ENCODE data around the gene DNAJC12. TPM values are rescaled to one million over a fixed set of nuclear protein-coding genes. Genes with fewer than 3 reads are reported as not detected.
"Not testable (repeated sequence)": the region's sequence is repeated elsewhere in the genome, so short reads cannot be mapped to it uniquely, and the experiment has no call there.

Gene DNAJC12
- total RNA-seq, result 1 to 10 TPM; 1.3 to 5.2 (median 2.6) TPM

DNA sequence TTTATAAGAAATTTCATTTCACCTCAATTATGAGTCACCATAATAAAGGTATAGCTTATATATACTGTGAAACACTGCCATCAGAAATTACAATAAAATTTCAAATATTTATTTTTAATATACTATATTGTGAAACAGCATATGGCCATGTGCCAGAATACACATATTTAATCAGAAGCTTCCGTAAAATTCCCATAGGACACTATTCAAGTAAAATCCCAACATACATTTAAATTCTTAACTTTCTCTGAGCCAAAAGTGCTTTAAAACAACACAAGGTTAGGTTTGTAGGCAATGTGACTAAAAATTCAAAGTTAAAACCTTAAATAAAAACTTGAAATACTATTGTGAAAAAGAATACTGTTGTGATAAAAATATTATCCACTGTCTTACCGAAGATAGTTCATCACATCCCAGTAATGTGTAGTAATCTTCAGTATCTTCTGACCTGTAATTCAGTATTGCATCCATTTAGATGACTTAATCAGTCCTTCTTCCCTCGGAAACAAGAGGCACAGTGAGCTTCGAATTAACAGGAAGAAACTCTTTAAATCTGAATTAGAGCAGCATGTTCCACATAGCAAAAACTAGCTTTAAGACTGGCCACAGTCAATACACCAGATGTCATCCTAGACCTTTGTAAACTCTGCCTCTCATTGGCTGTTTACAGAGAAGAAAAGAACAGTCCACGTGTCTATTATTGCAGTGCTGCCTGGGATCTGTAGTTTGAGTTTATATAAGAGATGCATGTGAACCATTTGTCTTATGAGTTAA, at the start of gene DNAJC12:
DNAJC12 (minus strand) TSS at position 648 of the 774 bp plus-strand sequence; CDS start at position 471, 177 bp downstream.
- no peak for DNase-seq (ENCODE audit: low spot score)
- ATAC-seq (ENCODE audit: low FRiP score), result peak; percentile 66
- TF ChIP-seq, protein P1, sequence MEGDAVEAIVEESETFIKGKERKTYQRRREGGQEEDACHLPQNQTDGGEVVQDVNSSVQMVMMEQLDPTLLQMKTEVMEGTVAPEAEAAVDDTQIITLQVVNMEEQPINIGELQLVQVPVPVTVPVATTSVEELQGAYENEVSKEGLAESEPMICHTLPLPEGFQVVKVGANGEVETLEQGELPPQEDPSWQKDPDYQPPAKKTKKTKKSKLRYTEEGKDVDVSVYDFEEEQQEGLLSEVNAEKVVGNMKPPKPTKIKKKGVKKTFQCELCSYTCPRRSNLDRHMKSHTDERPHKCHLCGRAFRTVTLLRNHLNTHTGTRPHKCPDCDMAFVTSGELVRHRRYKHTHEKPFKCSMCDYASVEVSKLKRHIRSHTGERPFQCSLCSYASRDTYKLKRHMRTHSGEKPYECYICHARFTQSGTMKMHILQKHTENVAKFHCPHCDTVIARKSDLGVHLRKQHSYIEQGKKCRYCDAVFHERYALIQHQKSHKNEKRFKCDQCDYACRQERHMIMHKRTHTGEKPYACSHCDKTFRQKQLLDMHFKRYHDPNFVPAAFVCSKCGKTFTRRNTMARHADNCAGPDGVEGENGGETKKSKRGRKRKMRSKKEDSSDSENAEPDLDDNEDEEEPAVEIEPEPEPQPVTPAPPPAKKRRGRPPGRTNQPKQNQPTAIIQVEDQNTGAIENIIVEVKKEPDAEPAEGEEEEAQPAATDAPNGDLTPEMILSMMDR (IDR thresholded peaks at IDR 0.05), result no peak

DNA sequence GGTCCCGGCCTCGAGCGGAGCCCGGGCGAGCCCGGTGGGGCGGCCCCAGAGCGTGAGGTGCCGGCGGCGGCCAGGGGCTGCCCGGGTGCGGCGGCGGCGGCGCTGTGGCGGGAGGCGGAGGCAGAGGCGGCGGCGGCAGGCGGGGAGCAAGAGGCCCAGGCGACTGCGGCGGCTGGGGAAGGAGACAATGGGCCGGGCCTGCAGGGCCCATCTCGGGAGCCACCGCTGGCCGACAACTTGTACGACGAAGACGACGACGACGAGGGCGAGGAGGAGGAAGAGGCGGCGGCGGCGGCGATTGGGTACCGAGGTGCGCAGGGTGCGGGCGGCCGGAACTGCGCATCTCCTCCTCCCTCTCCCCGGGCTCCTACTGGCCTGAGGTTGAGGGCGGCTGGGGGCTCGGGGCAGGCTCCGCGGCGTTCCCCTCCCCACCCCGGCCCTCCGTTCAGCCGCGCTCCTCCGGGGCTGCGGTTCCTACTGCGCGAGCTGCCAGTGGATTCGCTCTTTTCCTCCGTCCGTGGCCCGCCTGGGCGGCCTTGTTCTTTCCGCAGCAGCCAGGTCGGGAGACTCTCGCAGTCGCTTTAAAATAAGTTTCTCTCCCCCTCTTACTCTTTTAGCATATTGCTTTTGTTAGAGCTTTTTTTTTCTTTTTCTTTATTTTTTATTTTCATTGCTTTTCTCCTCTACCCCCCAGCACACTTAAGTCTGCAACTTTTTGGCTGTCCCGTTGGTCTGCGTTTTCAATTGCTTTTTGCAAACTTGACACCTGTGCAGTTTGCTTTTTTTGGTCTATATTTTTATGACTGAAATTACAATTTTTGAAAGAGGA, 47.1 kb upstream of the DNAJC12 start:
- ATAC-seq (ENCODE audit: low FRiP score) (peak; percentile 76), DNase-seq (ENCODE audit: low spot score) (peak; percentile 27)
- TF ChIP-seq, protein P1 (IDR thresholded peaks at IDR 0.05), result no peak

DNA sequence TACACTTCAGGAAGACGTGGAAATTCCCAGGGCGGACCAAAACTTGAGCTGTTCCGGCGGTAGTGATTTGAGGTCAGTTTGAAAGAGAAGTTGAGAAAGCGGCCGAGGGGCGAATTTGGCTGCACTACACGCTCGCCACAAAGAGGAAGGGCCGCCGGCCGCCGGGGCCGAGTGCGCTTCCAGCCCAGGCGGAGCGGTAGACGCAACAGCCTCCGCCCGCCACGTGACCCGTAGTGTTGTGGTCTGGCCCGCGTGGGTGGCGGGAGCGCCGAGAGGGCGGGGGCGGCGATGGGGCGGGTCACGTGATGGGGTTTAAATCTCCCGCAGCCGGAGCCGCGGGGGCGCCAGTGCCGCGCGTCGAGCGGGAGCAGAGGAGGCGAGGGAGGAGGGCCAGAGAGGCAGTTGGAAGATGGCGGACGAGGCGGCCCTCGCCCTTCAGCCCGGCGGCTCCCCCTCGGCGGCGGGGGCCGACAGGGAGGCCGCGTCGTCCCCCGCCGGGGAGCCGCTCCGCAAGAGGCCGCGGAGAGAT, 46.4 kb upstream of the DNAJC12 start, which contains the start of gene SIRT1:
SIRT1 (plus strand) TSS at position 344 of the 529 bp plus-strand sequence; CDS start at position 410, 66 bp downstream.
- DNase-seq (ENCODE audit: low spot score) (peak; percentile 93), ATAC-seq (ENCODE audit: low FRiP score) (peak; percentile 95)
- TF ChIP-seq, protein P1 (IDR thresholded peaks at IDR 0.05), result no peak

DNA sequence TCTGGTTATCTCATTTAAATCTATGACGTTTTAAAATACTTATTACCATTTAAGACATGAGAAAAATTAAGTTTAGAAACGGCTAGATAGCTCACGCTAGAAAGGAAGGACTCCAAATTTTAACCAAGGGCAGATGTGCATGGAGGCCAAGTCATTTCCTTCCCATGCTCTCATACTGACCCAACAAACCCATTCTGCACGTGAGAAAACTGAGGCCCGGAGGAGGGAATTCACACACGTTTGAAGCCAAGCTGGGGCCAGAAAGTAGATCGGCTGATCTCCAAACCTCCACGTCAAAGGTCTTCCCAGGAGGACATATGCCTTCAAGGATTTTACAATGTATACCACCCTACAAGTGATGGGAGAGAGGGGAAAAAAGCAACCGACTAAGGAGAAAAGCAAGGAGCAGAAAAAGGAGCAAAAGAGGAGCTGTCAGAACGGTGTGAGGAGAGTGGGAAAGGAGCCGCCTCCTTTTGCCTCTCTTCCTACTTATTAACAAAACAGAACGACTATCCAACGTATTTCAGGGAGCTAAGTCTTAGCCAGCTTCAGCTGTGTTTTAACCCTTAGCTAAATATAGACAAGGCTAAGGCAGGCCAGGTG, 45.8 kb upstream of the DNAJC12 start:
- TF ChIP-seq, protein P1 (IDR thresholded peaks at IDR 0.05), result no peak
- no peak for DNase-seq (ENCODE audit: low spot score)
- ATAC-seq (ENCODE audit: low FRiP score), result no peak

DNA sequence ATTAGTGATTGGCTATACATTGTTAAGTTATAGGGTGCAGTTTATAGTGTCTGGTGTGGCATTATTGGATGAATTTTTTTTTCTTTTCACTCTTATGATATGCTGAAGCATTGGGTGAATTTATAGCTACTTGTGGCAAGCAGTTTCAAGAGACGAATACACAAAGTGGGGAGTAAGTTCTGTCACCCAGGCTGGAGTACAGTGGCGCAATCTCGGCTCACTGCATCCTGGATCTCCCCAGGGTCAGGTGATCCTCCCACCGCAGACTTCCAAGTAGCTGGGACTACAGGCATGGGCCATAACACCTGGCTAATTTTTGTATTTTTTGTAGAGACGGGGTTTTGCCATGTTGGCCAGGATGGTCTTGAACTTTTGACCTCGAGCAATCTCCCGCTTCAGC, 40.1 kb upstream of the DNAJC12 start:
- TF ChIP-seq, protein P1 (IDR thresholded peaks at IDR 0.05), result no peak
- ATAC-seq (ENCODE audit: low FRiP score) (no peak), DNase-seq (ENCODE audit: low spot score) (no peak)

DNA sequence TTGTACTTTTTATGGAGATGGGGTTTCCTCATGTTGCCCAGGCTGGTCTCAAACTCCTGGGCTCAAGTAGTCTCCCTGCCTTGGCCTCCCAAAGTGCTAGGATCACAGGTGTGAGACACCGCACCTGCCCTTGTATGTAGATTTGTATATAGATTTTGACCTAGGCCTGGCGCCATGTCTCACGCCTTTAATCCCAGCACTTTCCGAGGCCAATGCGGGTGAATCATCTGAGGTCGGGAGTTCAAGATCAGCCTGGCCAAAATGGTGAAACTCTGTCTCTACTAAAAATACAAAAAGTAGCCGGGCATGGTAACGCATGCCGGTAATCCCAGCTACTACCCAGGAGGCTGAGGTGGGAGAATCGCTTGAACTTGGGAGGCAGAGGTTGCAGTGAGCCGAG, 39.4 kb upstream of the DNAJC12 start:
- not testable (repeated sequence) for DNase-seq (ENCODE audit: low spot score); ATAC-seq (ENCODE audit: low FRiP score)

Measured in omental fat pad (tissue), 4 donors.